AG20443 (cell line): ENCODE measurements around the gene ATXN3.
"Not testable (repeated sequence)": the region's sequence is repeated elsewhere in the genome, so short reads cannot be mapped to it uniquely, and the experiment has no call there.

Experiments
- DNase-seq: peaks from one replicate; pipeline ENCODE4 v3.0.0; 2012; ENCODE audit warnings: low spot score, mixed read lengths

The ATXN3 gene

DNA sequence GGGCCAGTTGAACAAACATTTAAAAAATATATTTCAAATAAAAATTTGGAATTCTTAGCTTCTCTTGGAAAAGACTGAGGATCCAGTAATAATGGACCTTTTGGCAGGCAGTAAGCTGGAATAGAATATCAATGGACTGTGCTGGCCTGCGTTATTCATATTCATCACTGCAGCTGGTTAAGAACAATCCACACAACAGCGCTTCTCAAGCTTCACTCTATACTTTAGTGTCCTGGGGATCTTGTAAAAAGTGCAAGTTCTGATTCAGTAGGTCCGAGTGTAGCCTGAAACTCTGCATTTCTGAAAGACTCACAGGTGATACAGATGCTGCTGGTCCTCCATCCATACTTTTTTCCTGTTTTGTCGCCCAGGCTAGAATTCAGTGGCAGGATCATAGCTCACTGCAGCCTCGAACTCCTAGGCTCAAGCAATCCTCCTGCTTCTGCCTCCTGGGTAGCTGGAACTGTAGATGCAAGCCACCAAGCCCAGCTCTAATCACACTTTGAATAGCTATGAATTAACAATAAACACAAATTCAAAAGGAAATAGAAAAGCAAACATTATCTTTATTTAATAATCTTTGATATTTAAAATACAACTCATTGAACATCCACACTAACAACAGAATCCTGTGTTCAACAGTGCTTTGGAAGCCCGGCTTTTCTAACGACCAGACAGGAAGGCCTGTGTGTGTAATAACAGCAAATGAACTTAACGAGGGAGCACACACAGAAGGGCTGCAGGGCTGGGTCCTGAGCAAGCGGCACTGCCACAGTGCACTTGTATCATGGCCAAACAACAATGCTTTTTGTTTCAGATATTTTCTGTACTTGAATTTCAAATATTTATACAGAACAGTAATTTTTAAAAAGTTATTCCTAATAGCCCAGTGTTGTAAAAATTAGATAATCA, 48.1 kb downstream of the ATXN3 start:
- no peak for DNase-seq

DNA sequence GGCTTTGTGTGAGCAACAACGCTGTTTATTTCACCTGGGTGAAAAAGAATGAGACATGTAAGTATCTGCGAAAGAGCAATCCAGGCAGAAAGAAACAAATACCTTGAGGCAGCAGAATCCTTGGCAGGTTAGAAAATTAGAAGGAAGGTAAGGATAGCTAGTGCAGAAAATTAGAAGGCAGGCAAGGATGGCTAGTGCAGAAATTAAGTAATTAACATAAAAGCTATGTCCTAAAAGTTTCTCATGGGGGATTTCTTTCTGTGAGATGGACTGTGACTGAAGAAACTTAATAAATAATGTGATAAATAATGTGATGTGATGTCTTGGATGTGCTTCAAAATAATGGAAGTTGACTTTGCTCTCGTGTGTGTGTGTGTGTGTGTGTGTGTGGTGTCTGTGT, 56.6 kb downstream of the ATXN3 start:
- no peak for DNase-seq

DNA sequence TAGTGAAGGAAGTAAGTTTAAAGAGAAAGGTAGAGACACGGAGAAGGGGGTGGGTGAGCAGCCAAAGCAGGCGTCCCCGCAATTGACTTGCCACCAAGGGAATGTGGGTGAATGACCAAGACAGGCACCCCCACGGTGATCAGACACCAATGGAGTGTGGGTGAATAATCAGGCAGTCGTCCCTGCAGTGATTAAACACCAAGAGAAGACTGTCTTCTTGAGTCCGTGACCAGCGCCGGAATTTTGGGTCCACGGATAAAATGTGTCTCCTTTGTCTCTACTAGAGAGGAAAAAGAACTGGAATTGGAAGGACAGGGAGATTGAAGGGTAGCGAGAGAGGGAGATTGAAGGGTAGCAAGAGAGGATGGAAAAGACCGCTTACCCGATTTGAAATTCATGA, 57.2 kb downstream of the ATXN3 start:
- not testable (repeated sequence) for DNase-seq

- DNase-seq = not testable (repeated sequence)
Measured at GRCh38 chr14:92045904-92046303, 60.5 kb downstream of the ATXN3 start.

GRCh38 chr14:92041766-92042165, 64.6 kb downstream of the ATXN3 start:
- not testable (repeated sequence) for DNase-seq

DNA sequence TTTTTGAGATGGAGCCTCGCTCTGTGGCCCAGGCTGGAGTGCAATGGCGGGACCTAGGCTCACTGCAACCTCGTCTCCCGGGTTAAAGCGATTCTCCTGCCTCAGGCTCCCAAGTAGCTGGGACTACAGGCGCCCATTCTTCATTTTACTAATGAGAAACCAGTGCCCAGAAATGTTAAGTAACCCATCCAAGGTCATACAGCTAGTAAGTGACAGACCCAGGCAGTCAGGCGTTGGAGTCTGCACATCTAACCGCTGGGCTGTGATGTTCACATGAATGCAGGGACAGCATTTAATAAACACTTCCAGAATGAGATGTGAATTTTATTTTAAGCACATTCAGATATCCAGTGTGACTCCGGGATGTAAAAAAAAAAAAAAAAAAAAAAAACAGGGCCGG, 65.2 kb downstream of the ATXN3 start:
- DNase-seq = no peak

GRCh38 chr14:92040431-92041051, 65.8 kb downstream of the ATXN3 start:
- peak; percentile 35 for DNase-seq

GRCh38 chr14:92039719-92040430, 66.5 kb downstream of the ATXN3 start, which contains the start of gene TRIP11:
Gene TRIP11 (minus strand): TSS chr14:92040059. CDS start chr14:92039685, 374 bp downstream.
- peak; percentile 97 for DNase-seq

GRCh38 chr14:92039063-92039718, 67.2 kb downstream of the ATXN3 start:
- DNase-seq = peak; percentile 61

- peak; percentile 13 for DNase-seq
Measured at GRCh38 chr14:92037989-92038388, 68.4 kb downstream of the ATXN3 start.

DNA sequence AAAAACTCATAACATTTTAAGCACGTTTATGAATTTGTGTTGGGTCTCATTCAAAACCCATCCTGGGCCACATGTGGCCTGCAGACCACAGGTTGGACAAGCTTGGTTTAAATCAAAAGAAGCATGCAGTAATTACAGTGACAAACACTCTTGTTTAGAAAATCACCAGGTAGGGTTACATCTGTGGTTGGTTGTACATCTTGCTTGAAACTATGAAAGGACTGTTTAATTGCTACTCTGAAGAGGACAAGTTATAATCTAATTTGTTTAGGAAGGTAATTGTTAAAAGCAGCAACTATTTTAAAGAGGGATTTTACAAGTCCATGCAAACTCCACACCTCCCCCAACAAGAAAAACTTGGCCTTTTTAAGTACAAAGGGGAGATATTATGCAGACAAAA, 70.5 kb downstream of the ATXN3 start:
- DNase-seq = no peak

DNA sequence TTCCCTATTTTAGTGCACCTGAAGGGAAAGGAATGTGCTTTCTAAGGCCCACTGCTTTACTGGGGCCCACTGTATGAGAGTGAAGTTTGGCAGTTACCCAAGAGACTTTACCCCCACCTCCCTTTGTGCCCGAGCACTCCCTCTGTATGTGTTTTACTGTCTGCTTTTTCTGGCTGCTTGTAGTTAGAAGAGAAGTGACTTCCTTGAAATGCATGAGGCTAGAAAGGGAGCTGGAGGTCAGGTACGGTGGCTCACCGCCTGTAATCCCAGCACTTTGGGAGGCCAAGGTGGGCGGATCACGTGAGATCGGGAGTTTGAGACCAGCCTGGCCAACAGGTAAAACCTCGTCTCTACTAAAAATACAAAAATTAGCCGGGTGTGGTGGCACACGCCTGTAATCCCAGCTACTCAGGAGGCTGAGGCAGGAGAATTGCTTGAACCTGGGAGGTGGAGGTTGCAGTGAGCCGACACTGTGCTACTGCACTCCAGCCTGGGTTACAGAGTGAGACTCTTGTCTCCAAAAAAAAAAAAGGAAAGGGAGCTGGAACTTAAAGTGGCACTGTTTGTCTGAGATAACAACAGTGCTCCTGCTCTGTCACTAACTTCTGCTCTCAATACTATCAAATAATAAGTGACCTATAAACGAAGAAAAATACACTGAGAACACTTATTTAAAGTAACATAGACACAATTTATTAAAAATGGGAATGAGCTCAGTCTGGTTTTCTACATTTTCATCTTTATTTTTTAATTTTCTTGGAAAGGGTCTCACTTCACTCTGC, 72.3 kb downstream of the ATXN3 start:
- DNase-seq = no peak

DNA sequence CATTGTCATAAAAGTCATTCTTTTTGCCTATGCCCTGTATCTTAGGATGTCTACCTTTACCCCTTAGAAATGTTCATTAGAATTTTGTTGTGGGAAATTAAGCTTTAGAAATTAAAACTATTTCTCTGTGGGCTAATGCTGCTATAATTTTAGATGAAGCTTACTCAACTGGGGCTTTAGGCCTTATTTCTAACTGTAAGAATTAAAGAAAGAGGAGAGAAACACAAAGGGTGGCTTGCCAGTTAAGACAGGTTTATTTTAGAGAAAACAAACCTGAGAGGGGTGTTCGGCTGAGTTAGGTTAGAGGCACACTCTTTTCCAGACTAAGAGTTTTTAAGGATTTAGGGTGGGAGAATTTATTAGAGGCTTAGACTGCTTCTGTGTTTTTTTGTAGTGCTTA, 72.9 kb downstream of the ATXN3 start:
- no peak for DNase-seq

DNA sequence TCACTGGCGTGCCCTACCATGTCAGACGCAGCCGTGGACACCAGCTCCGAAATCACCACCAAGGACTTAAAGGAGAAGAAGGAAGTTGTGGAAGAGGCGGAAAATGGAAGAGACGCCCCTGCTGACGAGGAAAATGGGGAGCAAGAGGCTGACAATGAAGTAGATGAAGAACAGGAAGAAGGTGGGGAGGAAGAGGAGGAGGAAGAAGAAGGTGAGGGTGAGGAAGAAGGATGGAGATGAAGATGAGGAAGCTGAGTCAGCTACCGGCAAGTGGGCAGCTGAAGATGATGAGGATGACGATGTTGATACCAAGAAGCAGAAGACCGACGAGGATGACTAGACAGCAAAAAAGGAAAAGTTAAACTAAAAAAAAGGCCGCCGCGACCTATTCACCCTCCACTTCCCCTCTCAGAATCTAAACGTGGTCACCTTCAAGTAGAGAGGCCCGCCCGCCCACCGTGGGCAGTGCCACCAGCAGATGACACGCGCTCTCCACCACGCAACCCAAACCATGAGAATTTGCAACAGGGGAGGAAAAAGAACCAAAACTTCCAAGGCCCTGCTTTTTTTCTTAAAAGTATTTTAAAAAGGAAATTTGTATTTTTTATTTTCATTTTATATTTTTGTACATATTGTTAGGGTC, 79.7 kb downstream of the ATXN3 start:
- DNase-seq = no peak

- no peak for DNase-seq
Measured at GRCh38 chr14:92022036-92022435, 84.3 kb downstream of the ATXN3 start.

GRCh38 chr14:92021523-92021922, 84.9 kb downstream of the ATXN3 start:
- DNase-seq = no peak

- DNase-seq = peak; percentile 13
Measured at GRCh38 chr14:92014040-92014439, 92.3 kb downstream of the ATXN3 start.

- no peak for DNase-seq
Measured at GRCh38 chr14:92012121-92012748, 94.1 kb downstream of the ATXN3 start.

DNA sequence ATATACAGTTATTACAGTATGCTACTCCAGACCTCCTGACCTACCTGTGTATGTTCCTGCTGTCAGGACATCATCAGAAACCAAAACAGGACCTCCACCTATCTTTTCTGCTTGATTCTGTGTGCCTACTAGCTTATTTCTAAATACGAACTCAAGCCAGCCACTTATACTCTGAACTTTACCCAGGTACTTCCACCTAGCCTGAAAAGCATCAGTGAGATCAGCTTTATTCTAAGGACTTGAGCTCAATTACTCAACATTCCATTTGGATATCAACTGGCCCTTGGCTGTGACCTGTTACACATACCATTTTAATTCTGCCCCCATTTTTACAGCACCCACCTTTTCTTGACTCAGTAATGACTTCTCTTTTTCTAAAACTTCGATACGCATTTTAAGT, 95.7 kb downstream of the ATXN3 start:
- DNase-seq = no peak

- no peak for DNase-seq
Measured at GRCh38 chr14:92009604-92010003, 96.8 kb downstream of the ATXN3 start.
